ENCODE results near the gene ICE1.
A peak's percentile ranks its signal among the peaks of the same experiment; 100 is the strongest.
"Not testable (repeated sequence)": the region's sequence is repeated elsewhere in the genome, so short reads cannot be mapped to it uniquely, and the experiment has no call there.

Gene ICE1

DNA sequence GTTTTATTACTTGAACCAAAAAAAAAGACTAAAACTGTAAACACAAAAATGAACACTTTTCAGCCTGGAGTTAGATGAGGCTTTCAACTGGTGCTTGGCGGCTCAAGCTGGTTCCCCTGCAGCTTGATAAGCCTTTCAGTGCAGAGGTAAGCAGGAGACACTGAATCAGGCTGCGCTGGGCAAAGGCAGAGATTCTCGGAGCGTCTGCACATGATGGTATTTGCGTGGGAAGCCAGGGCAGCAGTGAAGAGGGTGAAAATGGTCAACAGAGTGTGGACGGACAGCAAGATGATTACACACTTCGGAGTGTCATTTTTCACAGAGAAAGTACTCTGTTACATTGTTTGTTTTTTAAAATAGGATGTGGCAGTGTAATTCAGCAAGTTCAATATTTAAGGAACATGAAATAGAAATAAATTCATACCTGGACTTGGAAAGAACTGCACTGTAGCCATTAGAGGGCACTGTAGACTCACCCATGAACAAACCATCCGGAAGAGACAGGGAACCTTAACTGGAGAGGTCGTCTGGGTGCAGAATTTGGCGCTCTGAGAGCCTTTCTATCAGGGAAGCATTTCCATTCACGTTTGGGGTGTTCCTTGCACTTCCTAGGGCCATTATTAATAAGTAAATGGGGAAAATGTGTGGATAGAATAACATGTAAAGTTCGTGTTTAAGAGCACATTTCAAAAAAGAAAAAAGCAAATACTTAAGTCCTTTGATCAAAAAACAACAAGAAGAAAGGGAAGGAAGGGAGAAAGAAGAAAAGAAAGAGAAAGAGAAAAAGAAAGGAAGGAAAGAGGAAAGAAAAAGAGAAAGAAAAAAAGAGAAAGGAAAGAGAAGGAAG is 69.8 kb downstream of the ICE1 start:
- DNase-seq: peak in 1 of 2 experiments; percentile 17

DNA sequence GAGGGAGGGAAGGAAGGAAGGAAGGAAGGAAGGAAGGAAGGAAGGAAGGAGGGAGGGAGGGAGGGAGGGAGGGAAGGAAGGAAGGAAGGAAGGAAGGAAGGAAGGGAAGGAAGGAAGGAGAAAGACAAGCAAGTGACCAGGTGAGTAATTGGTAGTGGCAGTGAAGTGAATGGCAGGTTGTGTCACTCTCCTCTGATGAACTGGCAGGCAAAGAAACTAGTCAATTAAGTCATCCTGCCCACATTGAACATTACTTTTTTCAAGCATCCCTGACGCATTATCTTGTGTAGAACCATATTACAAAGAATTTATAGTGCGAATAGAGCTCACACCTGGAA is 70.4 kb downstream of the ICE1 start:
- DNase-seq: not testable (repeated sequence)

DNA sequence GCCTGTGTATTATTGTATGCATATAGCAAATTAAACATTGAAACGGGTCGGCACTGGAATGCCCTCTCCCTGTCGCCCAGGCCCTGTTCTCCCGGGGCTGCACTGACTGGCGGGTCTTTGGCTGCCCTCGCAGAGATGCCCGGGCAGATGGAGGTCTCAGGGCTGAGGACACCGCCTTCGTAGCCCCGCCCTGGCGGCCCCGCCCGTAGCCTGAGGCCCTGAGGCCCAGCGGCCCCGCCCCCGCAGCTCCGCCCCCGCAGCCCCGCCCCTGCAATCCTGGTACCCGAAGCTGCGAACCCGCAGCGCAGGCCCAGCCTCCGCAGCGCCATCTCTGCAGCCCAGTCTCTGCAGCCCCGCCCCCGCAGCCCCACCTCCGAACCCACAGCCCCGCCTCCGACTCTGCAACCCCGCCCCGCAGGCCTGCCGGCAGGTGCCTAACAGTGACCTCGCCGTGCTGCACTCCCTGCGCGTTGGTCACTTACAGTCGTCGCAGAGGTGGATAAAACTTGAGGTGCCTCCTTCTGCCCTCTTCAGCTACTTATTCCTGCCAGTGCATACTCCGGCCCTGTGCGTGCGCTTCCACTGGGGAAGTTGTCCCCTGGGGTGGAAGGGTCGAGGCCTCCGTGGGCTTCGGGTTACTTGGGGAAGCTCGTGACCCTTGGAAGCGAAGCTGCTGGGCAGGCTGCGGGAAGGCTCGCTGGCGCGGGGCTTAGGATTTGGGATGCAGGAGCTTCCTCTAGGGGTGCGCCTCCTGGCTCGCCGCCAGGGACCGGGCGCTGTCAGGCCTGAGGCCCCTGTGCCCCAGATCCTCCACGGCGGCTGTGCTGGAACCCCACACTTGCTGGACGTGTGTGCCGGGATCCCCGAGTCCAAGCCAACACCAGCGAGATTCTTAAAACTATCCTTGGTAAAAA is 72.3 kb downstream of the ICE1 start:
- DNase-seq: peak; percentile 78 to 83

GRCh38 chr5:5497152-5497788 is 74.8 kb downstream of the ICE1 start:
- DNase-seq: no peak

DNA sequence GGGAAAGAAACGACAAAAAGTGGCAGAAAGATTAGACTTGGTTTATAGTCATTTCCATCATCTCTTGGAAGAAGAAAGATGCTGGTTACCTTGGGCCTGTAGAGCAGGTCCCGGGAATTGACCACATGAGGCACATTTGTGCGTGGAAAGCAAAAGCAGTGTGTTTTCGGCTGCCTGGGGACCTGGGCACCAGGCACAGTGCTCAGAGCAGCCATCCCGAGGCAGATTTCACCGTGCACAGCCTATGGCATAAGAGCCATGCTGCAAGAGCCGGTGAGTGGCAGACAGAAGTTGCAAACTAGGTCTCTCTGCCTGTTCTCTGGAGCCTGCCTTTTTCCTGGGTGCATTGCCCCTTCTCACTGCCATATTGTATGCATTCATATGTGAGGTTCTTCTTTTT is 77.0 kb downstream of the ICE1 start:
- DNase-seq: no peak

GRCh38 chr5:5504325-5504724 is 81.8 kb downstream of the ICE1 start:
- DNase-seq: no peak

GRCh38 chr5:5505815-5506214 is 83.3 kb downstream of the ICE1 start:
- DNase-seq: no peak

DNA sequence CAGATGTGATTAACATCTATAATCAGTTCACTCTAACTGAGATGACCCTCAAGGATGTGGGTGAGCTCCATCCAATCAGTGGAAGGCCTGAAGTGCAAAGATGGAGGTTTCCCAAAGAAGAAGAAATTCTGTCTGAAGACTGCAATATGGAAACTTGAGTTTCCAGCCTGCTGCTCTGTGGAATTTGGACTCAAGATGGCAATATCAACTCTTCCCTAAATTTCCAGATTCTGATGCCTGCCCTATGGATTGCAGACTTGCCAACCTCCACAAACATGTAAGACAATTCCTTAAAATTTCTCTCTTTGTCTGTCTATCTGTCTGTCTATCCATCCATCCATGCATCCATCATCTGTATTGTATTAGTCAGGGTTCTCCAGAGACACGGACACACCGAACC is 85.9 kb downstream of the ICE1 start:
- no peak for DNase-seq

DNA sequence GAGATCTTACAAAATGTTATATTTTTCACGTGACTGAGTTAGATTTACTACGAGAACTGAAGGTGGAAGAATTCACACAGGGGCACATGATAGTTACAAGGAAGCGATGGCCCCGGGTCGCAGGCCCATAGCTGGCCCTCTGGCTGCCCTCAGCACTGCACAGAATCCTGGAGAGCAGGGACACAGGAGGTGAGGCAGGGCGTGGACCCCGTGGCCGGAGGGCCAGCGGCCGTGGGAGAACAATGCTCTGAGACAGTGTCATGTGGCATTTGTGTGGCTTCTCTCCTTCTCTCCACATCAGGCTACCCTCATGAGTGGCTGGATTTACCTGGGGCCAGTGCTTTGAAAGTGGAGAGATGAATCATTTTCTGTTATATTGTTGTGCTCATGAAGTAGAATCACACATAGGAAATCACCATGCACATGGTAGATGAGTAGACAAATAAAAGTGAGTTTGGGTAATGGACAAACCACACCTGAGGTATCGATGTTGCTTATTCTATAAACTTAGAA is 89.5 kb downstream of the ICE1 start:
- DNase-seq: no peak

DNA sequence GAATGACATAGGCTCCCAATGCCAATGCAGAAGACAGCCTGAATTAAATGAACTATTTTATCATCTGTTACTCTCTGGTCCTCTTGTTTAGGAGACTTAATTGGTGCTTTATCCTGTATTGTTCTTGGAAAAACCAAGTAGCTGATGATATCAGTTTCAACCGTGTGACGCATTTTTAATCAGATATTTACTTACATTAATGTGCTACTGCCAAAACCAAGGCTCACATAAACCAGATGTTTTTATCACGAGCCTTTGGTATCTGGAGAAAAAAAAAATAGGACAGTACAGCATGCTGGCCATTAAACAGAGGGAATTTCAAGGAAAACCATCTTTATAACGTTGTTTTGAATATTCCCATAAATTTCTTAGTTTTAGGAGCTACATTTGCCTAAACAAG is 90.1 kb downstream of the ICE1 start:
- no peak for DNase-seq

GRCh38 chr5:5520622-5521021 is 98.1 kb downstream of the ICE1 start:
- not testable (repeated sequence) for DNase-seq

- no peak for DNase-seq
These were observed 98.6 kb downstream of the ICE1 start for GRCh38 chr5:5521029-5521428.

GRCh38 chr5:5521478-5521877 is 99.0 kb downstream of the ICE1 start:
- DNase-seq: no peak

DNA sequence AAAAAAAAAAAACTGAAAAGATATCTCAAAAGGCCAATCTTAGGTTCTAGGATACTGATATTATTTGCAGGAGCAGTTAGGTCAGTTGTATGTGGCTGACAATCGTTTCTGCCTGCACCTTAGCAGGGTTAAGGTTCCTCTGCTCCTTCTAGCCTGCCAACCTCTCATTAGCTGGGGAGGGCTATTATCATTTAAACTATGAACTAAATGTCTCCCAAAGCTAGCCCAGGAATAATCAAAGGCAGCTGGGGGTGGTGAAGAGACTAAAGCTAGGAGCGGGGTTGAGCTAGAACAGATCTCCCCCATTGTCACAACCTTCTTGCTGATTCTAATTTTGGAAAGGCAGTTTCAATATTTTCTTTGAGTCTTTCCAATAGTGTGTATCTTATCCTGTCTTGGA is 99.9 kb downstream of the ICE1 start:
- no peak for DNase-seq

GRCh38 chr5:5523066-5523505 is 100.6 kb downstream of the ICE1 start:
- peak in 1 of 2 experiments; percentile 10 for DNase-seq

DNA sequence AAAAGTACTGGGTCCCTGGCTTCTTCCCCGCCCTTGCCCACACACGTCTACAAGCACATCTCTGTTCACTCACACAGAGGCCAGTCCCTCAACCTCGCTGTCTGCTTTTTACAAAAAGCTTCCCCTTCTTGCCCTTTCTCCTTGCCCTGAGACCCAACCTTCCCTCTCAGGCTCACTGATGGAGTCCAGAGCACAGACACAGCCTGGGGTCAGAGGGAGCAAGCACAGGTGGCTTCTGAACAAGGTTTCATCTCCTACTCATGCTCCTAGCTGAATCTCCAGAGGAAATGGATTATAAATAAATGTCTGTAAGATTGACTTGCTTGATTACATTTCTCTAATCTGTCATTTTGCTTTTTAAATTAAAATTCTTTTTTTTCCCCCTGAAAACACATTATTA is 101.8 kb downstream of the ICE1 start:
- no peak for DNase-seq

DNA sequence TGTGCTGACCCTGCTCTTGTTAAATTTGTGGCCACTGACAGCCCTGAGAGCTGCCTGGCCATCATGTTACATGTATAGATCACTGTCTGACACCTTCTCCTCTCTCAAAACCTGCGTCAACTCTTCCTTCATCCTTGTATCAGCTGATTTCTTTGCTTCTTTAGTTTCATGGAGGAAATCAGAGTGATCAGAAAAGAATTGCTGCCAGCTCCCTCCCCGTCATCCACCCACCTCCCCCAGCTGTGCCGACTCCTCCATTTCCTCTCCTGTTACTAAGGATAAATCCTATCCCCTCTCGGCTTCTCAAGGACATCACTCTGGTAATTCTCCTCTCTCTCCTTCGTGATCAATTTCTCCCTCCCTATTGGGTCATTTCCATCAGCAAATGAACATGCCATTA is 108.9 kb downstream of the ICE1 start:
- DNase-seq: no peak

DNA sequence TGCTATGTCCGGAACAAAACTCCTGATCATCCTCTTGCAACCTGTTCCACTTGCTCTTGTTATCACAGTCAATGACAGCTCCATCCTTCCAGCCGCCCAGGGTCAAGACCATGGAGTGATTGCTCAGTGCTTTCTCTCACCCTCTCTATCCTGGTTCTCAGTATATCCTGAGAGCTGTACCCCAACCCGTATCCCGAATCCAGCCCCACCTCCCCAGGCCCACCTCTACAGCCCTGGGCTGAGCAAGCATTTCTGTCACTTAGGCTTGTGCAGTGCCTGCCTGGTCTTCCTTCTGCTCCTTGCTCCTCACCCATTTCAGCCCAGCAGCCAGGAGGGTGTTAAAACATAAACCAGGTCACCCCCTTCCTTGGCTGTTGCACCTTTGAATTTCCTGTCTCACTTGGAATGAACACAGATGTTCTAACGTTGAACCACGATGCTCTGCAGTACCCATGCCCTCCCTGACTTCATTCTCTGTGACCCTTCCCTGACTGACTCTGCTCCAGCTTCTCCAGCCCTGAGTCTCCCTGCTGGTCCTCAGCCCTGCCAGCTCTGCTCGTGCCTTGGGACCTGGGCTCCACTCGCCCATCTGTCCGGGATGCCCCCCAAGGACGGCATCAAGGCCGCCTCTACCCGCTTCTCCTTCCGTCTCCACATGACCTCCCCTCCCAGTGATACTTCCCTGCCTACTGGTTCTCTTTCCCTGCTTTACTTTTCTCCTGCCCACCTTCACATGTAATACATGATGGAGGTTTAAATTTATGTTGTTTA is 110.0 kb downstream of the ICE1 start:
- DNase-seq: no peak

- no peak for DNase-seq
These were observed 111.5 kb downstream of the ICE1 start for GRCh38 chr5:5533927-5534326.

DNA sequence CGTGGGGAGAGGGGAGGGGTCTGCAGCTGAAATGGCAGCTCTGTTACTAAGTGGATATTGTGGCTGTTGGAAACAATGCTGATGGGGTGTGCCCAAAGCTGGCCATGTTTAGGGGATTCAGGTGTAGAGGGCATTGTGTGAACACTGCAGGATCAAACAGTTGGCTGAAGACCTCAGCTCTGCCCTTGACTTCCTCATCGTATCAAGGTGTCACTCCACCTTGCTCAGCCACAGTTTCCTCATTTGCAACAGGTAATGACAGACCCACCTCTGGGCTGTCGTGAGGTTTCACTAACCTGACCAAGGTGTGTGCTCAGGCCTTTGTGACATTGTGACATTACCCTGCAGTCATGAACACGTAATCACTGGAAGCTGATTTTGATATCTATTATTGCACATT is 111.9 kb downstream of the ICE1 start:
- no peak for DNase-seq

DNA sequence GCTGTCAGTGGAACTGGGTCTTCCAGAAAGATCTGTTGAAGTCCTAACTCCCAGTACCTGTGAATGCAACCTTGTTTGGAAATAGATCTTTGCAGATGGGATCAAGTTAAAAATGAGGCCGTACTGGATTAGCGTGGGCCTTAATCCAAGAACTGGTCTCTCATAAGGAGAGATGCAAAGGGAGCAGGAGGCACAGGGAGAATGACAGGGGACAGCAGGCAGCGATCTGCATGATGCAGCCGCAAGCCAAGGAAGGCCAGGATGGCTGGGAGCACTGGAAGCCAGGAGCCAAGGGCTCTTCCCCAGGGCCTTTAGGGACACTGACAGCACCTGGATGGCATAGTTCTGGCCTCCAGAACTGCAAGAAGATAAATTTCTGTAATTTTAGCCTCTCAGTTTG is 114.4 kb downstream of the ICE1 start:
- DNase-seq: no peak

DNA sequence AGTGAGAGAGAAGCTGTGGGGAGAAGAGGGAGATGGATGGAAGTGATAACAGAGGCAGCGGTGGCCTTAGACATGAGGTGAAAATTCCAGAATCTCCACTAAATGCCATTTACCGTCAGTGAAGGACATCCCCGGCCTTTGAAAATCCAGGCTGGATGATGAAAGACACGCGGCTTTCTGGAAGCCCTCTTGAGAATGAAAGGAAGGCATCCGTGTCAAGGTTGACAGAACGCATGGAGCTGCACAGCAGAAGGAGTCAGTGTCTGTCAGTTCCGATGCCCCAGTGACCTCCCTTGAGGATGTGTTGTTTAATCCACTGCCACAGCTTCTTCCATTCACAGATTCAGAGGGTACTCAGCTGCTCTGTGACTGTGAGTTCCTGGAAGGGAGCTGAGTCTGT is 114.9 kb downstream of the ICE1 start:
- no peak for DNase-seq

DNA sequence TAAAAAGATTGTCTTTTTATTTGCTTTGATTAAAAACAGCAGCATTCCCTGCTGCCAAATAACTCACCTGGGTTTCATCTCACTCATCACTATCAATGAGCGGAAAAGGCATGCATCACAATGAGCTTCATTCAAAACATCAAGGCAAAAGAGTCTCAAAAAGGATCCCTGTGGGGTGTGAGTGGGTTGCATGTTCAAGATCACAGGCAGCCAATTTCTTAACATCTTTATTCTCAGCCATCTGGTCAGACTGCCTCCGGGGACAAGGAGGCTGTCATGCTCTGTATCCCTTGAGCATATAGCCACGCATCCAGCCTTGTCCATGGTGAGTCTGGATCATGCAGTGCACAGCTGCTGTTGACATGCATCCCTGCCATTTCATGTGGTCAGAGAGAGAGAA is 117.1 kb downstream of the ICE1 start:
- no peak for DNase-seq
